GM19452 (cell line): ENCODE measurements around the gene ETFA.

Experiments used
- ATAC-seq: cut with Tn5 transposase; IDR thresholded peaks from one replicate; pipeline ENCODE4 v1.9.1; 2021; ENCODE audit not compliant: unreplicated experiment

ETFA gene

GRCh38 chr15:76340803-76341365, 29.6 kb upstream of the ETFA start:
- no peak for ATAC-seq

- no peak for ATAC-seq
These were observed 29.0 kb upstream of the ETFA start for GRCh38 chr15:76340198-76340802.

DNA sequence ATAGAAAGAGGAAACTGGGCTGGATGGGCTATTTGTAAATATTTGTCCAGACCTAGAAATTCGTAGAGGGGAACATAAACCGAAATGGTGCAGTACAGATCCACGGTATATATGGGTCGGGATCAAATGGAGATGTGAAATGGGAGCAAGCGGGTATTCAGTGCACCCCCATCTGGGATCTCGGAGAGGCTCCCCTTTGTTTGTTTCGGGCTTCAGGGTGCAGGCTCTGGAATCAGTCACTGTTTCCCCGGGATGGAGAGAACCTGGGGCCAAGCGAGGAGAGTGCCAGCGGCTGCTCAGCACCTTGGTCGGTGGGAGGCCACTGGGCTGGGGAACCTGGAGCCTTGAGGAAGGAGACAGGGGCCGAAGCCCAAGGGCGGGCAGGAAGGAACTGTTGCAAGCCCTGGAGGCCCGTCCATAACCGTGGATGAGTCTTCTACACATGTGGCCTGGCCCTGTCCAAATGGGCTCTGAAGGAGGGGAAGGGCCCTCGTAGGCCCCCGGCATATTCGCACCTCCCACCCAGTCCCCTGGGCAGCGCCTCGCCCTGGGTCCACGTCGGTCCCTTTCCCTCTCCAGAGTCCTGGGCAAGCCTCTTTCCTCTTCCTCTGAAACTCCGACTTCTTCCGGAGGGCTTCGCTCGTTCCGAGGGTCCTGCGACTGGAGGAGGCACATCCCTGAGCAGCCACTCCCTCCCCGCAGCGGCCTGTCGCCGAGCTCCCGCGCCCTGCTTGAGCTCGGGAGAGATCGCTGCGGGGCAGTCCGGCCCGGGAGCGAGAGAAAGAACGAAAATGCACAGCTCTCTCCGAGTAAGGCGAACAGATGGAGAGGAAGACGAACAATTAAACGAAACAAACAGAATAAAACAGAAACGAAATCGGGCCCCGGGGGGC, 28.3 kb upstream of the ETFA start:
- no peak for ATAC-seq

GRCh38 chr15:76338486-76339304, 27.4 kb upstream of the ETFA start:
- no peak for ATAC-seq

DNA sequence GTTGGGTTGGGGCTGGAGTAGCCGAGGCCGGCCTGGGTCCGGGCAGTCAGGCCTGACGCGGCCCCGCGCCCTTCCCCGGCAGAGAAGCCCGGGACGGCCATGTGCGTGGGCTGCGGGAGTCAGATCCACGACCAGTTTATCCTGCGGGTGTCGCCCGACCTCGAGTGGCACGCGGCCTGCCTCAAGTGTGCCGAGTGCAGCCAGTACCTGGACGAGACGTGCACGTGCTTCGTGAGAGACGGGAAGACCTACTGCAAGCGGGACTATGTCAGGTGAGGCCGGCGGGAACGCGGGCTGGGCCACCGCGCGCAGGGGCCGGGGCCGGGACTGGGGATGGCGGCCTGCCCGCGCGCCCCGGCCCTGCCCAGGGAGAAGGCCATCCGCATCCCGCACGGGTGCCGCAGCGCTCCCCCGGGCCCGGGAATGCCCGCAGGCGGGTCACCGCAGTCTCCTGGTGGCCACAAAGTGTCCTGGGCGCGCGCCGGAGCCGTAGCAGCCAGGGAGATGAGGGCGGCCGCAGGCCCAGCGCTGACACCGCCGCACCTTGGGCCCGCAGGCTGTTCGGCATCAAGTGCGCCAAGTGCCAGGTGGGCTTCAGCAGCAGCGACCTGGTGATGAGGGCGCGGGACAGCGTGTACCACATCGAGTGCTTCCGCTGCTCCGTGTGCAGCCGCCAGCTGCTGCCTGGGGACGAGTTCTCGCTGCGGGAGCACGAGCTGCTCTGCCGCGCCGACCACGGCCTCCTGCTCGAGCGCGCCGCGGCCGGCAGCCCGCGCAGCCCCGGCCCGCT, 26.6 kb upstream of the ETFA start:
- ATAC-seq = no peak

DNA sequence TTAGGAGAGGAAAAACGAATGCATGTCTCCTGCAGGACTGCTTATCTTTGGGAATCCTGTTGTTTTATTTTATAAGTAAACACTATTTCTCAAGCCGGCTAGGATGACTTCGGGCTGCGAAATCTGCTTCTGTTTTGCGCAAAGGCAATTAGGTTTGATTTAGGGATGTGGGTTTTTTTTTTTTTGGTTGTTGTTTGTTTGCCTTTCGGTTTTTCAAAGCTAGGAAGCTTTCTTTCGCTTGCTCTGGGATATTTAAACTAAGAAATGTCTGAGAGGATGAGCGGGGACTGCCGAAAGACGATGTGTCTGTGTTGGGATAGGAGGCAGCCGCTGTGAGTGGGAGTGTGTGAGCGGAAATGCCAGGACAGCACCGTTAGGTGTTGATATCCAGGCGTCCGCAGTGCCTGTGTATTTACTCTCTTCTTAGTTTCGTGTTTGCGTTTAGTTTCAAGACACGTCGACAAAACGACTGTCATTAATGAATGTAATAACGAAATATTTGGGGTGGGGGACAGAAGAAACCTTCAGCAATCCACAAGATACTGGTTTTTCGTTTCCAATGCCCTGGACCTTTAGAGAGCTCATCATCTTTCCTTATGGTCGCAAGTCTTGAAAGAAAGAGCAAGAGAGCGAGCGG, 25.9 kb upstream of the ETFA start:
- ATAC-seq = no peak

DNA sequence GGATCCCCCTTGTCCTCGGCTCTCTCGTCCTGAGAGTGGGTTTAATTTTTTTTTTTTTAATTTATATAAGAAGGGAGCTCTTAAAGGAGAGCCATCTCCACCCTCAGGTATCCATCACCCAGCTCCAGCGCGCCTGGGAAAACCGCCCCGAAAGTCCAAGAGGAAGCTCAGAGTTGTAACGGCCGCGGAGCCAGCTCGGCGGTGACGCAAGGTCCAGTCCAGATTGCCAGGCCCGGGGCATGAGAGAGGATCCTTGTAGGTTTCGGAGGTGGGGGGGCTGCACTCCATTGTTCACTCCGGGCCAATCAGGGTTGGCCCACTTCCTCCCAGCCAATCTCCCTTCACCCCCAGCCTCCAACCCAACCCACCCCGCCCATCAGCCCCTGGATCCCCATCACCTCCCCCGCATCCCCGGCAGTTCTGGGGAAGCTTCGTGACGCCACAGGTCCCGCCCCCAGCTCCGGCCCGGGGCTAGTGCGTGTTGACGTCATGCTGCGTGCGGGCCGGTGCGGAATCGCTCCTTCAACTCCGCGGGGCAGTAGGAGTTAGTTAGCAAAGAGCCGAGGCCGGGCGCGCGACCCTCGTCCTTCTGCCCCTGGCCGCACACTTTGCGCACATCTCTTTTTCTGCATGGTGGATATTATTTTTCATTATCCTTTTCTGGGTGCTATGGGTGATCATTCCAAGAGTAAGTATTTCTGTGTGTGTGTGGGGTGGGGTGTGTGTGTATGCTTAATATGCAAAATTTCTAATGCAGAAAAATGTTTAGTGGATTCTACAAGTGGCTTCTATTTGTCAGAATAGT, 25.2 kb upstream of the ETFA start, which contains the start of gene ISL2:
TSS of gene ISL2 (plus strand) at position 520 of the 805 bp plus-strand sequence. CDS start at position 631, 111 bp downstream.
- ATAC-seq = peak; percentile 56

GRCh38 chr15:76335307-76336253, 24.3 kb upstream of the ETFA start:
- ATAC-seq = no peak

- no peak for ATAC-seq
These were observed 23.4 kb upstream of the ETFA start for GRCh38 chr15:76334438-76335306.

DNA sequence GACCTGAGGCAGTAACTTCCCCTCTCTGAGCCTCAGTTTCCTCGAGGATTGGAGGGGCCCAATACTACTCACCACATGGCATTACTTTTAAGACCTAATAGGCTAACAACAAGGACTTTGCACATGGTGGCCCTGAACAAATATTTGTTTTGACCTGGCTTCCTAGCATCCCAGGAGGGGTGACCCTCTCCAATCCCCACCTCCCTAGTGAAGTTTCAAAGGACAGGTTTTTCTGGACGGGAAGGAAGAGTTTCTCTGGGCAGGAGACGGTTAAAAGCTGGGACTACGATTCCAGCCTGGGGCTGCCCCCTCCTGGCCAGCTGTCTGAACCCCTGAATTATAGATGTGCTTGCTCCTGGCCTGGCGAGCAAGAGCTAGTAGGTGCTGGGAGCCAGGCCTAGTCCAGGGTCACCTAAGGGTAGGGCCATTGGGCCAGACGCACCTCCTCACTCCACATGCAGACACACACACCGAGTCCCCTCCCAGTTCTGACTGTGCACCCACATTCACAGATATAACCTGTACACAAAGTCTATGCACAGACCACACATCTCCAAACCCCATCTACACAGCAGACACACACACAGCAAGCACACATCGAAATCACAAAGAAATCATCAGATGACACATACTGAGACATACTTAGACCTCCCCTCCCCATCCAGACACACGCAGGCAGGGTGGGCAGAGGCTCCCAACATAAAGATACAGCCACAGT, 22.6 kb upstream of the ETFA start:
- no peak for ATAC-seq

- ATAC-seq = no peak
These were observed 22.0 kb upstream of the ETFA start for GRCh38 chr15:76333309-76333708.

DNA sequence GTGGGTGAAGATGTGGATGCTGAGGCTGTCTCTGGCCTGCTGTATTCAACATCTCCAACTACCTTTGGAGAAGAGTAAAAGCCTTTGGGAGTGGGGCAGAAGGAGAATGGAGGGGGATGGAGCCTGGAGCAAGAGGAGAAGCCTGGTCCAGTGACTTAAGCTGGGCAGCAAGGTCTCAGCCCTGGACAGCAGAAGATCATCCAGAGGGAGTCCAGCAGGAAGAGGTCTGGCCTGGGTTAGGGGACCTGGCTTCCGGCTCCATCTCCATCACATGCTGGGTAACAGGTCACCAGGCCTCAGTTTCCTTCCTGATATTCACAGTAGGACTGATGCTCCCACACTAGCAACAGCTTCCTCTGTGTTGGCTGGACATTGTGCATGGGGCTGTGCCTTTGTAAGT, 21.5 kb upstream of the ETFA start:
- ATAC-seq = no peak

DNA sequence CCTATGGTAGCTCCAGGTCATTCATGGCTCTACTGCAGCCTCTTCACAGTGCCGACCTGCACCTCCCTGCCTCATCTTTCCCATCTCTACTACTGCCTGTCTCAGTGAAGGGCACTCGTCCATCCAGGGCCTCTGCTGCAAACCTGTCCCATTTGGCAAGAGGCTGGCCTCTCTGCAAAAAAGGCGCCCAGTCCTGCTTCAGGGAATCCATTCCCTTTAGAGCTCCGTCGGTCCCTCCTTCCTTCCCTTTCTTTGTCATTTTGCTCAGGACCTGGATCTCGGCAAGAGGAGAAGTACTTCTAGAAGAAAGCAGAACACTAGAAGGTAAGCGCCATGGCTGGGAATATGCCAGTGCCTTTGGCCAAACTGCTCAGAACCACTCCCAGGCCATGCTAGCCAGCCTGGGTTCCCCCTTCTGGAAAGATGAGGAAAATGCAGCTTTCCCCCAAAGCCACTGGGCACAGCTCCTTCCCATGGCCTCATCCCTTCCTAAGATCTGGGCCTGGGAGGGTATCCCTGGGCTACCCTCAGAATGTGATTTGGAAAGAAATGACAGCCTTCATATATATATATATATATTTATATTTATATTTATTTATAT, 18.9 kb upstream of the ETFA start:
- no peak for ATAC-seq

DNA sequence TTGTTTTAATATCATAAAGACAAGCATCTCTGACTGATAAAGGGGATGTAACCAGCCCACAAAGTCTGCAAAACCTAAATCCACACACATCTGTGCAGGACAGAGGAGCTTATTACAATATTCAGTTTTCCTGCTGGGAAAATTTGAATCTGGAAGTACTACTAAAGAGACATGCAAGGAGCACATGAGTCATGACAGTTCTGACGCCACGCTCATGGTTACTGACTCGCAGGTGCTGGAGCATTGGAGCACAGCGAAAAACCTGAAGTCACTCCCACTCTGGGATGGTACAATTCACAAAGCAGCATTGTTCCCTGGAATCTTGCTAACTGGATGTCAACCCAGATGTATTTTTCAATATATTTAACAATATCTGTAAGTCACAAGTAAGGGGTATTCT, 17.7 kb upstream of the ETFA start:
- no peak for ATAC-seq

- ATAC-seq = no peak
These were observed 16.9 kb upstream of the ETFA start for GRCh38 chr15:76328106-76328696.
